GM12878 (cell line): ENCODE results near the gene ANKRD16. TPM values are rescaled to one million over a fixed set of nuclear protein-coding genes. Genes with fewer than 3 reads are reported as not detected.

Experiments used
- ATAC-seq: fragments of 200-7000 bp; cut with Tn5 transposase; 3 replicates; pipeline ENCODE4 v1.9.1; 2020; ENCODE audit warnings: mild to moderate bottlenecking, moderate library complexity
- BruUV-seq: library from RNA; stranded (reverse); fragments of 400-500 nt; replicated peaks from 2 replicates; lab custom pipeline; 2021; lab: Mats Ljungman, UMichigan
- CTCF ChIA-PET: fragments of 300-600 bp; sonication (Branson Sonifier 250); formaldehyde crosslinking; extraction: SDS; loops from one replicate; lab custom pipeline; 2021; ENCODE audit warnings: inconsistent platforms; lab: Yijun Ruan, JAX
- POLR2A ChIA-PET: fragments of 350-600 bp; formaldehyde crosslinking; extraction: SDS; loops from one replicate; lab custom pipeline; 2021; ENCODE audit warnings: inconsistent platforms; lab: Charles Lee
- RAD21 ChIA-PET: fragments of 300-600 bp; sonication (Branson Sonifier 250); formaldehyde crosslinking; loops from one replicate; lab custom pipeline; 2023; ENCODE audit warnings: antibody characterized with exemption; ENCODE audit not compliant: unreplicated experiment; lab: Charles Lee
- SMC1A ChIA-PET: fragments of 300-600 bp; sonication (Branson Sonifier 250); formaldehyde crosslinking; loops from one replicate; lab custom pipeline; 2023; ENCODE audit not compliant: unreplicated experiment, uncharacterized antibody; lab: Charles Lee
- DNase-seq: peaks from one replicate; pipeline ENCODE4 v3.0.0-alpha.2; 2011; ENCODE audit warnings: low read depth, low spot score
- FAIRE-seq: peaks from 3 replicates; lab custom pipeline; 2011; peaks lifted over from hg19 to GRCh38; lab: Jason Lieb, UNC
- H2AFZ ChIP-seq: 2 replicates; pipeline ENCODE4 v1.6.0; 2011; ENCODE audit warnings: low read depth, low read length, control low read depth; ENCODE audit not compliant: control insufficient read depth
- H3K27ac ChIP-seq: 2 replicates; pipeline ENCODE4 v1.5.1; 2011; ENCODE audit warnings: control low read depth; ENCODE audit not compliant: control insufficient read depth, insufficient read depth
- H3K27me3 ChIP-seq, 2 experiments: replicated peaks in 1 of 2; 2 replicates each; pipeline versions ENCODE4 v1.6.0 to v1.6.1; 2011; ENCODE audit warnings: low read length in 1 of 2; ENCODE audit not compliant: control insufficient read depth in 2 of 2, insufficient read depth in 2 of 2
- H3K36me3 ChIP-seq, 2 experiments: 2 replicates each; pipeline ENCODE4 v1.5.1; 2011; ENCODE audit warnings: low read length in 1 of 2; ENCODE audit not compliant: control insufficient read depth in 2 of 2, insufficient read depth in 2 of 2
- H3K4me1 ChIP-seq: 2 replicates; pipeline ENCODE4 v1.6.1; 2011; ENCODE audit warnings: mild to moderate bottlenecking, low read length, moderate library complexity, mixed read lengths; ENCODE audit not compliant: control insufficient read depth, insufficient read depth
- H3K4me2 ChIP-seq: 2 replicates; pipeline ENCODE4 v1.6.0; 2011; ENCODE audit warnings: control low read depth; ENCODE audit not compliant: control insufficient read depth, insufficient read depth
- H3K4me3 ChIP-seq: fragments of 200-600 bp; sonication (generic); 2 replicates; pipeline ENCODE4 v1.5.1; 2016
- H3K79me2 ChIP-seq: 2 replicates; pipeline ENCODE4 v1.6.0; 2011; ENCODE audit warnings: low read length; ENCODE audit not compliant: control insufficient read depth, insufficient read depth
- H3K9ac ChIP-seq: 2 replicates; pipeline ENCODE4 v1.8.0; 2011; ENCODE audit warnings: low read length, control low read depth, mixed read lengths; ENCODE audit not compliant: control insufficient read depth, insufficient read depth
- H3K9me3 ChIP-seq: replicated peaks from 3 replicates; pipeline ENCODE4 v1.5.1; 2011; ENCODE audit warnings: mild to moderate bottlenecking, low read length; ENCODE audit not compliant: control insufficient read depth, insufficient read depth
- H4K20me1 ChIP-seq: 2 replicates; pipeline ENCODE4 v1.6.0; 2011; ENCODE audit not compliant: control insufficient read depth, insufficient read depth
- ATF3 ChIP-seq: IDR thresholded peaks from 2 replicates; pipeline ENCODE4 v1.6.1; 2011; ENCODE audit warnings: low read depth, mild to moderate bottlenecking, low read length, moderate library complexity, borderline replicate concordance; ENCODE audit errors: extremely low read depth
- BCL11A ChIP-seq: IDR thresholded peaks from 2 replicates; pipeline ENCODE4 v1.6.1; 2011; ENCODE audit warnings: low read depth, low read length
- BCL3 ChIP-seq: IDR thresholded peaks from 2 replicates; pipeline ENCODE4 v1.6.1; 2011; ENCODE audit warnings: borderline replicate concordance, low read depth, mild to moderate bottlenecking, moderate library complexity, low read length; ENCODE audit not compliant: insufficient read depth, poor library complexity, severe bottlenecking
- IKZF1 ChIP-seq: fragments of 450-650 bp; conservative IDR thresholded peaks from 2 replicates; pipeline ENCODE4 v1.6.1; 2017; ENCODE audit warnings: antibody characterized with exemption, mild to moderate bottlenecking
- IKZF2 ChIP-seq, 2 experiments: fragments of 450-650 bp; IDR thresholded peaks; 2 replicates each; pipeline ENCODE4 v1.6.1; 2017; ENCODE audit warnings: mild to moderate bottlenecking in 2 of 2, moderate library complexity in 2 of 2
- MEF2A ChIP-seq: IDR thresholded peaks from 2 replicates; pipeline ENCODE4 v1.6.1; 2011; ENCODE audit warnings: low read depth, mild to moderate bottlenecking, low read length, moderate library complexity; ENCODE audit not compliant: insufficient read depth
- RB1 ChIP-seq: fragments of 450-650 bp; formaldehyde crosslinking; IDR thresholded peaks from 2 replicates; pipeline ENCODE4 v1.6.1; 2017; ENCODE audit warnings: mild to moderate bottlenecking, borderline replicate concordance
- RELB ChIP-seq: fragments of 450-650 bp; IDR thresholded peaks from 2 replicates; pipeline ENCODE4 v1.6.1; 2017; ENCODE audit warnings: low read depth, mild to moderate bottlenecking, moderate library complexity
- SKIL ChIP-seq: fragments of 450-650 bp; IDR thresholded peaks from 2 replicates; pipeline ENCODE4 v1.6.1; 2017; ENCODE audit warnings: mild to moderate bottlenecking, low read depth, inconsistent platforms; ENCODE audit not compliant: poor library complexity, severe bottlenecking
- SPI1 ChIP-seq: IDR thresholded peaks from 2 replicates; pipeline ENCODE4 v1.6.1; 2011; ENCODE audit warnings: low read depth, mild to moderate bottlenecking, low read length, moderate library complexity, borderline replicate concordance; ENCODE audit not compliant: insufficient read depth
- ZBTB40 ChIP-seq: fragments of 450-650 bp; IDR thresholded peaks from 2 replicates; pipeline ENCODE4 v1.6.1; 2016; ENCODE audit warnings: mild to moderate bottlenecking, moderate library complexity, borderline replicate concordance
- ZNF384 ChIP-seq: IDR thresholded peaks from 2 replicates; pipeline ENCODE4 v1.6.1; 2012; ENCODE audit warnings: low read depth, mild to moderate bottlenecking, low read length, improper control_type of control experiment, borderline replicate concordance
- WGBS: methylation state at CpG from one replicate; pipeline ENCODE4 v1.1.6; 2016; ENCODE audit warnings: low lambda C conversion rate; ENCODE audit not compliant: insufficient replicate concordance, insufficient coverage; ENCODE audit errors: missing lambda C conversion rate; 5-methylcytosine and 5-hydroxymethylcytosine counted together
- in situ Hi-C: fragments of 300-500 bp; cut with MboI; formaldehyde crosslinking; loops from 9 replicates; pipeline ENCODE4 v1.14.3; 2018; ENCODE audit warnings: mixed read lengths
- intact Hi-C: fragments of 100-400 bp; cut with micrococcal nuclease; formaldehyde crosslinking; loops from one replicate; pipeline ENCODE4 v1.14.2; 2022; ENCODE audit not compliant: unreplicated experiment
- polyA plus RNA-seq, 11 experiments: library from polyadenylated mRNA; depleted of rRNA in 4 of 11; unstranded in 6 of 11; stranded (reverse) in 5 of 11; fragments of >200 nt; fragmentation: Nextera tagmentation in 4 of 11; fragmentation: Illumina TruSeq in 1 of 11; extraction: Ambion mirVana in 4 of 11; extraction: Trizol in 1 of 11; gene quantifications; 1 replicate in 1 of 11; 2 replicates in 10 of 11; pipeline versions ENCODE4 v1.2.1 to v1.2.3, GENCODE V29; 2011 to 2016; ENCODE audit warnings: inconsistent platforms in 2 of 11, missing spikeins in 2 of 11, low read depth in 1 of 11
- total RNA-seq, 4 experiments: library from RNA; depleted of rRNA in 3 of 4; stranded (reverse); fragments of >200 nt in 3 of 4; fragmentation: Illumina TruSeq in 1 of 4; extraction: Trizol in 1 of 4; gene quantifications; 2 replicates each; pipeline versions ENCODE4 v1.2.1 to v1.2.3, GENCODE V29; 2013 to 2021

Gene ANKRD16
- total and polyA plus RNA-seq, 10 of the 15 experiments (the other 5 are each of a cell fraction or from before 2014, with no cell fraction given) = 0.57 to 13.6 (median 4.4) TPM

- in situ Hi-C loops (loop anchor here (5.0 kb wide), 1 partner anchor 173 kb away; no protein-coding TSS in a partner anchor), intact Hi-C loops (loop anchor here (5.0 to 10.0 kb wide), 2 partner anchors 192 to 415 kb away; no protein-coding TSS in a partner anchor)
- ATAC-seq (no peak), FAIRE-seq (no peak), DNase-seq (no peak)
- H4K20me1 ChIP-seq = no peaks in the 10 kb centered on the region
- no peak overlapping the region for H3K4me2 ChIP-seq
- H3K9me3 ChIP-seq = no peaks in the 10 kb centered on the region; the same call in 2 of the 3 replicates
- no peaks in the 10 kb centered on the region; a peak in 1 of 4 replicates for H3K27me3 ChIP-seq
- H3K9ac ChIP-seq = no peak overlapping the region
- H2AFZ ChIP-seq = no peak overlapping the region
- BruUV-seq = no TSS peak
- ChIA-PET POLR2A (interaction anchor here (0.6 to 1.2 kb wide), 4 partner anchors 13 to 21 kb away, joined by 3 to 6 read pairs (median 4); no protein-coding TSS in a partner anchor), RAD21 (interaction anchor here (1.0 to 7.1 kb wide), 3 partner anchors 9 to 53 kb away, joined by 3 to 107 read pairs (median 3); no protein-coding TSS in a partner anchor), SMC1A (interaction anchor here (1.1 to 7.0 kb wide), 4 partner anchors 17 to 127 kb away, joined by 3 to 86 read pairs (median 13); no protein-coding TSS in a partner anchor), CTCF (interaction anchor here (0.6 to 5.6 kb wide), 3 partner anchors 14 to 1528 kb away, joined by 3 to 39 read pairs (median 23); no protein-coding TSS in a partner anchor)
- WGBS = 88% methylated on average over 7 of the region's 7 CpGs
- H3K79me2 ChIP-seq = no peaks in the 10 kb centered on the region
- H3K27ac ChIP-seq = no peak overlapping the region
- H3K36me3 ChIP-seq = no peaks in the 10 kb centered on the region
- H3K4me3 ChIP-seq = no peak overlapping the region
- peaks cover 20% of the 10 kb centered on the region for H3K4me1 ChIP-seq
- TF ChIP-seq SKIL = no peak
- no peak for TF ChIP-seq ZBTB40
- no peak for TF ChIP-seq BCL11A
- no peak for TF ChIP-seq RELB
- TF ChIP-seq IKZF2 (IDR thresholded peaks at IDR 0.05) = 0 out of 4 replicates have a peak, but pooled peaks of 1 of the 2 experiments have one; percentile 12
- TF ChIP-seq RB1 = no peak
- TF ChIP-seq SPI1 = peak; percentile 45; the same call in 1 of the 2 replicates
- no peak for TF ChIP-seq BCL3
- no peak for TF ChIP-seq IKZF1
- TF ChIP-seq ATF3 = no peak
- TF ChIP-seq MEF2A = no peak
- no peak for TF ChIP-seq ZNF384
These were observed 29.6 kb downstream of the ANKRD16 start for GRCh38 chr10:5860066-5860465.
